Mesendoderm (in vitro differentiated cells): Measurements from ENCODE around the gene BAMBI.
"Not testable (repeated sequence)": the region's sequence is repeated elsewhere in the genome, so short reads cannot be mapped to it uniquely, and the experiment has no call there.

Experiments used
- DNase-seq: peaks from one replicate; pipeline ENCODE4 v3.0.0; 2013
- H2AK5ac ChIP-seq: 2 replicates; pipeline ENCODE4 v1.6.1; 2013; ENCODE audit warnings: low read length, inconsistent platforms
- H2BK120ac ChIP-seq: 2 replicates; pipeline ENCODE4 v1.6.1; 2013; ENCODE audit warnings: low read depth, mild to moderate bottlenecking, low read length, moderate library complexity, mixed read lengths
- H2BK15ac ChIP-seq: replicated peaks from 2 replicates; pipeline ENCODE4 v1.6.1; 2013; ENCODE audit warnings: low read depth, mild to moderate bottlenecking, moderate library complexity
- H2BK5ac ChIP-seq: 2 replicates; pipeline ENCODE4 v1.6.1; 2013; ENCODE audit warnings: low read length, inconsistent platforms
- H3K18ac ChIP-seq: 2 replicates; pipeline ENCODE4 v1.6.1; 2013; ENCODE audit warnings: mild to moderate bottlenecking, low read length, mixed read lengths
- H3K23ac ChIP-seq: one replicate; pipeline ENCODE4 v1.6.1; 2013; ENCODE audit warnings: low read length
- H3K27ac ChIP-seq: 2 replicates; pipeline ENCODE4 v1.5.1; 2013; ENCODE audit warnings: low read depth, mild to moderate bottlenecking, inconsistent platforms, low read length, moderate library complexity
- H3K27me3 ChIP-seq: 2 replicates; pipeline ENCODE4 v1.6.1; 2013; ENCODE audit warnings: low read length, control low read depth, mild to moderate bottlenecking, inconsistent platforms; ENCODE audit not compliant: insufficient read depth, poor library complexity
- H3K36me3 ChIP-seq: 2 replicates; pipeline ENCODE4 v1.6.1; 2013; ENCODE audit warnings: low read length, inconsistent platforms; ENCODE audit not compliant: control insufficient read depth, insufficient read depth
- H3K4ac ChIP-seq: one replicate; pipeline ENCODE4 v1.6.1; 2013; ENCODE audit warnings: low read depth, mild to moderate bottlenecking, low read length, moderate library complexity
- H3K4me1 ChIP-seq: 2 replicates; pipeline ENCODE4 v1.6.1; 2013; ENCODE audit warnings: low read depth, low read length, inconsistent platforms; ENCODE audit not compliant: control insufficient read depth
- H3K4me2 ChIP-seq: 2 replicates; pipeline ENCODE4 v1.6.1; 2013; ENCODE audit warnings: low read length
- H3K4me3 ChIP-seq: 2 replicates; pipeline ENCODE4 v1.5.1; 2013; ENCODE audit warnings: mild to moderate bottlenecking, low read length
- H3K56ac ChIP-seq: one replicate; pipeline ENCODE4 v1.6.1; 2013; ENCODE audit warnings: low read length
- H3K79me1 ChIP-seq: 2 replicates; pipeline ENCODE4 v1.6.1; 2013; ENCODE audit warnings: low read length, inconsistent platforms
- H3K79me2 ChIP-seq: 2 replicates; pipeline ENCODE4 v1.6.1; 2013; ENCODE audit warnings: mild to moderate bottlenecking, low read length; ENCODE audit not compliant: control insufficient read depth, insufficient read depth
- H3K9ac ChIP-seq: 2 replicates; pipeline ENCODE4 v1.6.1; 2013; ENCODE audit warnings: low read length, inconsistent platforms
- H4K5ac ChIP-seq: one replicate; pipeline ENCODE4 v1.6.1; 2013; ENCODE audit warnings: low read length
- H4K8ac ChIP-seq: one replicate; pipeline ENCODE4 v1.6.1; 2013; ENCODE audit warnings: low read depth, mild to moderate bottlenecking, control low read depth, low read length, moderate library complexity
- WGBS: extraction: QIAGEN DNeasy Blood & Tissue Kit; methylation state at CpG from one replicate; pipeline ENCODE4 v1.1.7; 2013; ENCODE audit warnings: low lambda C conversion rate, missing lambda C conversion rate; ENCODE audit not compliant: insufficient coverage; ENCODE audit errors: extremely low coverage; 5-methylcytosine and 5-hydroxymethylcytosine counted together

The BAMBI gene

GRCh38 chr10:28658824-28659223 is 18.5 kb upstream of the BAMBI start:
- H3K4me3 ChIP-seq, H3K36me3 ChIP-seq, H3K27ac ChIP-seq, H3K4me2 ChIP-seq, H2AK5ac ChIP-seq, H3K4me1 ChIP-seq, H4K8ac ChIP-seq, H4K5ac ChIP-seq, H2BK15ac ChIP-seq, H2BK120ac ChIP-seq, H3K9ac ChIP-seq, H3K79me1 ChIP-seq, H3K18ac ChIP-seq, H3K23ac ChIP-seq, H2BK5ac ChIP-seq, DNase-seq, H3K79me2 ChIP-seq, H3K56ac ChIP-seq, H3K4ac ChIP-seq, H3K27me3 ChIP-seq: not testable (repeated sequence)
- WGBS: no CpG with 5 or more reads among the region's 7 CpGs

GRCh38 chr10:28661035-28661434 is 16.3 kb upstream of the BAMBI start:
- H3K4me2 ChIP-seq: no peak overlapping the region
- H4K5ac ChIP-seq: no peak overlapping the region
- no peak overlapping the region for H2BK15ac ChIP-seq
- no peaks in the 10 kb centered on the region for H3K27me3 ChIP-seq
- no peak overlapping the region for H3K9ac ChIP-seq
- no peak overlapping the region for H3K4me3 ChIP-seq
- H3K4ac ChIP-seq: no peak overlapping the region
- peaks cover under 1% of the 10 kb centered on the region for H3K4me1 ChIP-seq
- no peak overlapping the region for H2BK5ac ChIP-seq
- H3K36me3 ChIP-seq: no peaks in the 10 kb centered on the region
- no peaks in the 10 kb centered on the region for H3K79me2 ChIP-seq
- DNase-seq: no peak
- H2BK120ac ChIP-seq: no peak overlapping the region
- H2AK5ac ChIP-seq: no peak overlapping the region
- H3K18ac ChIP-seq: no peak overlapping the region
- no peaks in the 10 kb centered on the region for H3K79me1 ChIP-seq
- no peak overlapping the region for H3K23ac ChIP-seq
- no CpG with 5 or more reads among the region's 3 CpGs for WGBS
- no peak overlapping the region for H3K27ac ChIP-seq
- H4K8ac ChIP-seq: no peak overlapping the region
- H3K56ac ChIP-seq: no peak overlapping the region

GRCh38 chr10:28663576-28664368 is 13.5 kb upstream of the BAMBI start:
- no peak overlapping the region for H4K5ac ChIP-seq
- WGBS: no CpG with 5 or more reads among the region's 9 CpGs
- no peak overlapping the region for H4K8ac ChIP-seq
- peak; percentile 91 for DNase-seq
- H2BK15ac ChIP-seq: peak overlapping the region; percentile 96
- no peak overlapping the region for H2AK5ac ChIP-seq
- no peak overlapping the region for H2BK5ac ChIP-seq
- H3K4me2 ChIP-seq: no peak overlapping the region
- H2BK120ac ChIP-seq: peak overlapping the region; percentile 94
- peak overlapping the region; percentile 56 for H3K4ac ChIP-seq
- H3K56ac ChIP-seq: no peak overlapping the region
- no peaks in the 10 kb centered on the region for H3K27me3 ChIP-seq
- no peaks in the 10 kb centered on the region for H3K36me3 ChIP-seq
- H3K9ac ChIP-seq: no peak overlapping the region
- peaks cover 2% of the 10 kb centered on the region for H3K79me2 ChIP-seq
- H3K79me1 ChIP-seq: no peaks in the 10 kb centered on the region
- H3K23ac ChIP-seq: no peak overlapping the region
- peak overlapping the region; percentile 11 for H3K18ac ChIP-seq
- no peak overlapping the region for H3K27ac ChIP-seq
- no peak overlapping the region for H3K4me3 ChIP-seq
- H3K4me1 ChIP-seq: peaks cover 9% of the 10 kb centered on the region

- Histone ChIP-seq H3K79me2 (peaks cover 2% of the 10 kb centered on the region), H2BK15ac (peak overlapping the region; percentile 96), H3K79me1 (no peaks in the 10 kb centered on the region), H4K5ac (no peak overlapping the region), H2BK120ac (peak overlapping the region; percentile 94), H3K56ac (no peak overlapping the region), H3K36me3 (no peaks in the 10 kb centered on the region), H3K23ac (no peak overlapping the region), H3K4me1 (peaks cover 9% of the 10 kb centered on the region), H4K8ac (no peak overlapping the region), H3K18ac (peak overlapping the region; percentile 61), H3K27ac (no peak overlapping the region), H3K4me3 (no peak overlapping the region), H2BK5ac (peak overlapping the region; percentile 2), H3K4me2 (no peak overlapping the region), H3K9ac (no peak overlapping the region), H3K4ac (peak overlapping the region; percentile 56), H3K27me3 (no peaks in the 10 kb centered on the region), H2AK5ac (peak overlapping the region; percentile 4)
- WGBS: no CpG with 5 or more reads among the region's 6 CpGs
- no peak for DNase-seq
Measured at GRCh38 chr10:28664369-28664740, 13.0 kb upstream of the BAMBI start.

- H2AK5ac ChIP-seq: no peak overlapping the region
- H3K4ac ChIP-seq: peak overlapping the region; percentile 81
- H3K23ac ChIP-seq: no peak overlapping the region
- H3K36me3 ChIP-seq: no peaks in the 10 kb centered on the region
- H4K5ac ChIP-seq: no peak overlapping the region
- no peak overlapping the region for H2BK5ac ChIP-seq
- H3K4me2 ChIP-seq: no peak overlapping the region
- H3K4me1 ChIP-seq: peaks cover 17% of the 10 kb centered on the region
- H3K79me2 ChIP-seq: peaks cover 4% of the 10 kb centered on the region
- no peaks in the 10 kb centered on the region for H3K27me3 ChIP-seq
- no peak overlapping the region for H3K9ac ChIP-seq
- DNase-seq: no peak
- H2BK15ac ChIP-seq: peak overlapping the region; percentile 3
- peak overlapping the region; percentile 49 for H2BK120ac ChIP-seq
- no CpG with 5 or more reads among the region's 12 CpGs for WGBS
- H3K4me3 ChIP-seq: no peak overlapping the region
- H3K27ac ChIP-seq: no peak overlapping the region
- H3K79me1 ChIP-seq: peaks cover 2% of the 10 kb centered on the region
- H3K56ac ChIP-seq: peak overlapping the region; percentile 37
- H4K8ac ChIP-seq: no peak overlapping the region
- H3K18ac ChIP-seq: peak overlapping the region; percentile 99
Measured at GRCh38 chr10:28666751-28667467, 10.4 kb upstream of the BAMBI start.
